Activated naive CD4-positive, alpha-beta T cell treated with anti-CD3 and anti-CD28 coated beads for 36 hours (primary cell): ENCODE results near the gene LLGL2. TPM values are rescaled to one million over a fixed set of nuclear protein-coding genes. Genes with fewer than 3 reads are reported as not detected.

ENCODE experiments used
- CTCF ChIA-PET: fragments of 350-600 bp; sonication (Branson Sonifier 250); formaldehyde crosslinking; loops from one replicate; lab custom pipeline; 2021; ENCODE audit warnings: antibody characterized with exemption; lab: Charles Lee
- DNase-seq: peaks from one replicate; pipeline ENCODE4 v3.0.0-alpha.2; 2020
- H3K27ac Mint-ChIP-seq: one replicate; pipeline ENCODE4 v1.8.0; 2021; ENCODE audit warnings: mild to moderate bottlenecking, mixed read lengths
- H3K27me3 Mint-ChIP-seq: one replicate; pipeline ENCODE4 v1.8.0; 2021; ENCODE audit warnings: low read depth, mixed read lengths
- H3K36me3 Mint-ChIP-seq: one replicate; pipeline ENCODE4 v1.8.0; 2021; ENCODE audit warnings: low read depth, mixed read lengths
- H3K4me1 Mint-ChIP-seq: one replicate; pipeline ENCODE4 v1.8.0; 2021; ENCODE audit warnings: low read depth, mixed read lengths
- H3K4me3 Mint-ChIP-seq: one replicate; pipeline ENCODE4 v1.8.0; 2021; ENCODE audit warnings: mild to moderate bottlenecking, moderate library complexity, mixed read lengths
- H3K9me3 Mint-ChIP-seq: one replicate; pipeline ENCODE4 v1.8.0; 2021; ENCODE audit warnings: mixed read lengths
- intact Hi-C: fragments of 100-400 bp; cut with micrococcal nuclease; formaldehyde crosslinking; loops from one replicate; pipeline ENCODE4 v1.15.1; 2023
- total RNA-seq, 2 experiments: library from RNA; stranded (reverse); gene quantifications; one replicate each; pipeline ENCODE4 v1.2.3, GENCODE V29; 2021

LLGL2 gene
- total RNA-seq, 2 experiments from 2014 or later, result 6.2 to 6.8 TPM

GRCh38 chr17:75552425-75553294 is 27.2 kb downstream of the LLGL2 start:
- H3K4me3 Mint-ChIP-seq, result no peak overlapping the region
- no peaks in the 10 kb centered on the region for H3K27me3 Mint-ChIP-seq
- H3K4me1 Mint-ChIP-seq, result no peaks in the 10 kb centered on the region
- DNase-seq, result no peak
- CTCF ChIA-PET, result interaction anchor here (1.1 kb wide), 1 partner anchor 48 kb away, joined by 4 read pairs; no protein-coding TSS in a partner anchor
- H3K27ac Mint-ChIP-seq, result no peak overlapping the region
- no peaks in the 10 kb centered on the region for H3K9me3 Mint-ChIP-seq
- H3K36me3 Mint-ChIP-seq, result no peaks in the 10 kb centered on the region
- intact Hi-C loops, result loop anchor here (10.0 kb wide), 1 partner anchor 72 kb away; no protein-coding TSS in a partner anchor

GRCh38 chr17:75553295-75554110 is 28.0 kb downstream of the LLGL2 start:
- DNase-seq, result no peak
- Mint-ChIP-seq H3K9me3 (no peaks in the 10 kb centered on the region), H3K36me3 (no peaks in the 10 kb centered on the region), H3K4me3 (no peak overlapping the region), H3K4me1 (no peaks in the 10 kb centered on the region), H3K27me3 (no peaks in the 10 kb centered on the region), H3K27ac (no peak overlapping the region)
- CTCF ChIA-PET, result interaction anchor here (1.1 kb wide), 1 partner anchor 48 kb away, joined by 4 read pairs; no protein-coding TSS in a partner anchor
- intact Hi-C loops, result loop anchor here (10.0 kb wide), 1 partner anchor 71 kb away; no protein-coding TSS in a partner anchor

GRCh38 chr17:75555679-75556153 is 30.2 kb downstream of the LLGL2 start:
- no peaks in the 10 kb centered on the region for H3K27me3 Mint-ChIP-seq
- H3K9me3 Mint-ChIP-seq, result no peaks in the 10 kb centered on the region
- H3K4me3 Mint-ChIP-seq, result no peak overlapping the region
- no peak overlapping the region for H3K27ac Mint-ChIP-seq
- CTCF ChIA-PET, result no interaction called here
- intact Hi-C loops, result loop anchor here (10.0 kb wide), 1 partner anchor 69 kb away; no protein-coding TSS in a partner anchor
- no peaks in the 10 kb centered on the region for H3K36me3 Mint-ChIP-seq
- no peaks in the 10 kb centered on the region for H3K4me1 Mint-ChIP-seq
- DNase-seq, result no peak

DNA sequence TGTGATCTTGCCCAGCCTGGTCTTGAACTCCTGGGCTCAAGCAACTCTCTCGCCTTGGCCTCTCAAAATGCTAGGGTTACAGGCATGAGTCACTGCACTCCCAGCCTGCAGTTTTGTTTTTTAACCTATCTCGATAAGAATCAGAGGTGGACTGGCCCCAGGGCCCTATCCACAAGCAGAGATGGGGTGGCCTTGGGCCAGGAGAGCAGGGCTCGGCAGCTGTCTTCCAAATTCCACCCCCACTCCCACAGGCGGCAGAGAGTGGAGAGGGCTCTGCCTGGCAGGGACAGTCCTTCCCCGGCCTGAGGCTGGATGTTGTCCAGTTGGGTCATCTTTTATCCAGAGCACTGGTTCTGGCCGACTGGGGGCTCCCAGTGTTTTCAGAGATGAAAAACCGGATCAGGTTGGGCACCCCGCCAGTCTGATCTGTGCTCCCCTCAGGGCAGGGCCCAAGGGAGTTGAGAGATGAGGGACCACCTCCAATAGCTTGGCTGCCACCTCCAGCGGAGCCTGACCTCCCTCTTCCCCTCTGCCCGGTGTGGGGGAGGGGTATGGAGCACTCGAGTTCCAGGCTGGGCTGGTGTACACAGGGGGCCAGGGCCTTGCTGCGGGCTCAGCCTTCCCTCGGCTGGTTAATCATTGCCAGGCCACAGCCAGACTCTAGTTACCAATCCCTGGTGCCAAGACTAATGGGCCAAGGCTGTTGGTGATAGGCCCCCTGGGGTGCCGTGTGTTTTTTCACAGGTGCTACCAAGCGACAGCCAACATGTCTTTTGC is 31.8 kb downstream of the LLGL2 start:
- CTCF ChIA-PET, result interaction anchor here (0.7 to 1.3 kb wide), 2 partner anchors 48 to 76 kb away, joined by 3 to 5 read pairs; partner anchors contain the start of gene SMIM5
- no peaks in the 10 kb centered on the region for H3K4me1 Mint-ChIP-seq

GRCh38 chr17:75557852-75558665 is 32.6 kb downstream of the LLGL2 start:
- no peak overlapping the region for H3K4me3 Mint-ChIP-seq

More for the DNA sequence above, 31.8 kb downstream of the LLGL2 start:
- H3K9me3 Mint-ChIP-seq, result no peaks in the 10 kb centered on the region
- H3K4me3 Mint-ChIP-seq, result no peak overlapping the region
- no peak overlapping the region for H3K27ac Mint-ChIP-seq
- intact Hi-C loops, result loop anchor here (10.0 kb wide), 1 partner anchor 68 kb away; no protein-coding TSS in a partner anchor
- DNase-seq, result no peak
- no peaks in the 10 kb centered on the region for H3K27me3 Mint-ChIP-seq
- H3K36me3 Mint-ChIP-seq, result no peaks in the 10 kb centered on the region

DNA sequence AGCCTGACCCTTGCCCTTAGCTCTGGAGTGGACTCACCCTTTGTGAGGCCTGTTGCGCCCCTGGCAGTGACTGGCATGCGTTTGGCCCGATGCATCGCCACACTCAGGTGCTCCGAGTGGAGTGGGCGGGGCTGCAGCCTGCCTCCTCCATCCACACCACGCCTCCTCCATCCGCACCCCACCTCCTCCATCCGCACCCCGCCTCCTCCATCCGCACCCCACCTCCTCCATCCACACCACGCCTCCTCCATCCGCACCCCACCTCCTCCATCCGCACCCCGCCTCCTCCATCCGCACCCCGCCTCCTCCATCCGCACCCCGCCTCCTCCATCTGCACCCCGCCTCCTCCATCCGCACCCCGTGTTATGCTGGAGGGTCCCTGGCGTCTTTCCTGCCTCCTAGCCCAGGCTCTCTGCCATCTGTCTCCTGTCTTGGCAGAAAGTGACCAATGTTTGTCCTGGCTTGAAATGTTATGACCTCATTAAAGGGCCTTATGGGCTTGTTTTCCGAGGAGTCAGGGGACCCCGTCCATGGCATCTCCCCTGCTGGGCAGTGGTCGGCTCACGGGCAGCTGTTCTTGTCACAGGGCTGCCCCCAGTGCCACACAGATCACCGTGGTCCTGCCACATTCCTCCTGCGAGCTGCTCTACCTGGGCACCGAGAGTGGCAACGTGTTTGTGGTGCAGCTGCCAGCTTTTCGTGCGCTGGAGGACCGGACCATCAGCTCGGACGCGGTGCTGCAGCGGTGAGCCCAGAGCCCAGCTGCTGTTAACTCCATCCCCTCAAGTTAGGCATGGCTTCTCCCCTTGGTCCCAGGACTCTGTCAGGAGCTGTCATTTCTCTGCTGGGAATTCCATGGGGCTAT is 33.4 kb downstream of the LLGL2 start:
- H3K9me3 Mint-ChIP-seq, result no peaks in the 10 kb centered on the region
- intact Hi-C loops, result loop anchor here (10.0 kb wide), 1 partner anchor 66 kb away; no protein-coding TSS in a partner anchor
- H3K4me1 Mint-ChIP-seq, result no peaks in the 10 kb centered on the region
- DNase-seq, result no peak
- H3K27ac Mint-ChIP-seq, result no peak overlapping the region
- CTCF ChIA-PET, result interaction anchor here (0.6 to 1.3 kb wide), 2 partner anchors 74 to 119 kb away, joined by 5 read pairs; partner anchors contain the start of gene SMIM5
- no peak overlapping the region for H3K4me3 Mint-ChIP-seq
- H3K36me3 Mint-ChIP-seq, result no peaks in the 10 kb centered on the region
- H3K27me3 Mint-ChIP-seq, result no peaks in the 10 kb centered on the region

More at GRCh38 chr17:75557852-75558665, 32.6 kb downstream of the LLGL2 start:
- DNase-seq, result no peak
- no peaks in the 10 kb centered on the region for H3K27me3 Mint-ChIP-seq
- no peaks in the 10 kb centered on the region for H3K36me3 Mint-ChIP-seq
- CTCF ChIA-PET, result interaction anchor here (1.3 kb wide), 1 partner anchor 75 kb away, joined by 5 read pairs; the partner anchor contains the start of gene SMIM5
- intact Hi-C loops, result loop anchor here (10.0 kb wide), 1 partner anchor 67 kb away; no protein-coding TSS in a partner anchor
- H3K27ac Mint-ChIP-seq, result no peak overlapping the region
- no peaks in the 10 kb centered on the region for H3K4me1 Mint-ChIP-seq
- no peaks in the 10 kb centered on the region for H3K9me3 Mint-ChIP-seq

- Mint-ChIP-seq H3K36me3 (no peaks in the 10 kb centered on the region), H3K4me1 (no peaks in the 10 kb centered on the region), H3K4me3 (no peak overlapping the region), H3K27me3 (no peaks in the 10 kb centered on the region), H3K27ac (no peak overlapping the region), H3K9me3 (no peaks in the 10 kb centered on the region)
- intact Hi-C loops, result loop anchor here (10.0 kb wide), 1 partner anchor 65 kb away; no protein-coding TSS in a partner anchor
- CTCF ChIA-PET, result interaction anchor here (0.7 kb wide), 1 partner anchor 130 kb away, joined by 3 read pairs; no protein-coding TSS in a partner anchor
- no peak for DNase-seq
Observed at GRCh38 chr17:75559958-75560533, 34.5 kb downstream of the LLGL2 start.

DNA sequence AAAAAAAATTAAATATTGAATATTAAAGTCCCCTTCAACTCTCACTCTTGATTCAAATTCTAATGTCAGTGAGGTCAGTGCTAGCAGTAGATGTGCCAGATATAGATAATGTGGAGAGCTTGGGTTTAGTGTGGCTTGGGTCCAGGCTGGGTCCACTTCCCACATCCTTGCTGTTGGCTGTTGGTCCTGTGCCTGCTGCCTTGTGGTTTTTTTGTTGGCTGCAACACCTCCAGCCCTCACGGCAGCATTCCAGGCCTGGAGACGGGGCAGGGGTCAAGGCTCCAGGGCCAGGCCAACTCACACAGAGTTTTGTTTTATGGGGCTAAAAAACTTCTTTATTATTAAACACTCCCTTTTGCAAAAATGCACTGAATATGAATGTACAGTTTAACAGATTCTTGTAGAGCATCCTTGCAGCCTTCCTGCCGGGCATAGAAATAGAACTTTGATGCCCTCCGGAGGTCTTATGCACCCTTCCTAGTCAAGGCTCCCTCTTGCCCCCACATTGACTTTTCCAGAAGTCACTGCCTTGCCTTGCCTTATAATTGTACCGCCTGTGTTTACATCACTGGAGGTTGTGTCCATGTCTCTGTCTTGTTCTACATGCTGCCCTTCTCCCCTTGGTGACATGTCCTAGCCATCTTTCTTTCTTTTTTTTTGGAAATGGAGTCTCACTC is 36.6 kb downstream of the LLGL2 start:
- intact Hi-C loops, result no loop called here
- Mint-ChIP-seq H3K4me1 (no peaks in the 10 kb centered on the region), H3K27me3 (no peaks in the 10 kb centered on the region), H3K27ac (no peak overlapping the region), H3K4me3 (no peak overlapping the region), H3K9me3 (no peaks in the 10 kb centered on the region), H3K36me3 (no peaks in the 10 kb centered on the region)
- CTCF ChIA-PET, result interaction anchor here (0.6 kb wide), 1 partner anchor 1577 kb away, joined by 3 read pairs; no protein-coding TSS in a partner anchor
- no peak for DNase-seq

DNA sequence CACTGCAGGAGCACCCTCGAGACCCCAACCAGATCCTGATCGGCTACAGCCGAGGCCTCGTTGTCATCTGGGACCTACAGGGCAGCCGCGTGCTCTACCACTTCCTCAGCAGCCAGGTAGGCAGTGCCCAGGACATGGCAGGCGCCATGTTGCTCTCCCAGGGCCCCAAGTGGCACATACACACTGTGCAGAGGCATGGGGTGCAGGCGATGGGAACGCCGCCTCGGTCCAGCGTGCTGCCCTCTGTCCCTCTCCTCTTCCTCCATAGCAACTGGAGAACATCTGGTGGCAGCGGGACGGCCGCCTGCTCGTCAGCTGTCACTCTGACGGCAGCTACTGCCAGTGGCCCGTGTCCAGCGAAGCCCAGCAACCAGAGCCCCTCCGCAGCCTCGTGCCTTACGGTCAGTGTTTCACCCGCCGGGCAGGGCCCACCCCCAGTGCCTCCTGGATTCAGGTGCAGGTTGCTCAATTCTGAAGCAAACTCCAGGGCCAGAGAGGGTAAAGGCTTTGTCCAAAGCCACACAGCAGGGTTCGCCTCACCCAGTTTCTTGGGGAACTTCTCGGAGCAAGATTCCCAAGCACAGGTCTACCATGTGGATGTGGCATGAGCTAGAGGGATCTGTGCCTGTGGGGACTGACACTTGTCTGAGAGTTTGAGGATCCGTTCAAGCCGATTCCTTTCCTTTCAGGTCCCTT is 37.7 kb downstream of the LLGL2 start:
- Mint-ChIP-seq H3K27me3 (no peaks in the 10 kb centered on the region), H3K4me3 (no peak overlapping the region), H3K36me3 (no peaks in the 10 kb centered on the region), H3K27ac (no peak overlapping the region), H3K9me3 (no peaks in the 10 kb centered on the region), H3K4me1 (no peaks in the 10 kb centered on the region)
- intact Hi-C loops, result no loop called here
- DNase-seq, result no peak
- CTCF ChIA-PET, result no interaction called here
